Natural killer cell (primary cell): ENCODE results near the gene CSMD2. TPM values are rescaled to one million over a fixed set of nuclear protein-coding genes. Genes with fewer than 3 reads are reported as not detected.

Source experiments
- ATAC-seq, 3 donors: fragments of 150-1000 bp in 2 of 3; fragments of 200-7000 bp in 1 of 3; cut with Tn5 transposase; 1 replicate in 1 of 3; 2 replicates in 2 of 3; pipeline ENCODE4 v1.10.0; 2021; ENCODE audit warnings: mild to moderate bottlenecking in 2 of 3, moderate library complexity in 2 of 3
- DNase-seq, 2 donors: peaks; one replicate each; pipeline versions ENCODE4 v3.0.0 to v3.0.0-alpha.2; 2013 to 2021; ENCODE audit warnings: mixed read lengths in 1 of 2
- H3K27ac ChIP-seq: one replicate; pipeline ENCODE4 v1.5.1; 2013; ENCODE audit warnings: mild to moderate bottlenecking, low read length
- H3K27me3 ChIP-seq: one replicate; pipeline ENCODE4 v1.6.1; 2013; ENCODE audit warnings: low read length; ENCODE audit not compliant: control insufficient read depth, insufficient read depth
- H3K36me3 ChIP-seq: one replicate; pipeline ENCODE4 v1.6.1; 2013; ENCODE audit warnings: low read length; ENCODE audit not compliant: control insufficient read depth, insufficient read depth
- H3K4me1 ChIP-seq: one replicate; pipeline ENCODE4 v1.6.1; 2013; ENCODE audit warnings: low read length; ENCODE audit not compliant: control insufficient read depth, insufficient read depth
- H3K4me3 ChIP-seq: one replicate; pipeline ENCODE4 v1.5.1; 2013; ENCODE audit warnings: low read length
- H3K9me3 ChIP-seq: one replicate; pipeline ENCODE4 v1.6.1; 2013; ENCODE audit warnings: low read length; ENCODE audit not compliant: control insufficient read depth, insufficient read depth
- H3K27ac Mint-ChIP-seq, 2 donors: one replicate each; pipeline ENCODE4 v1.8.0; 2022; ENCODE audit warnings: mild to moderate bottlenecking in 2 of 2, mixed read lengths in 2 of 2, moderate library complexity in 1 of 2
- H3K27me3 Mint-ChIP-seq, 2 donors: one replicate each; pipeline ENCODE4 v1.8.0; 2022; ENCODE audit warnings: low read depth in 2 of 2, mixed read lengths in 2 of 2
- H3K36me3 Mint-ChIP-seq: one replicate; pipeline ENCODE4 v1.8.0; 2022; ENCODE audit warnings: mixed read lengths
- H3K4me1 Mint-ChIP-seq, 2 donors: one replicate each; pipeline ENCODE4 v1.8.0; 2022; ENCODE audit warnings: mixed read lengths in 2 of 2
- H3K4me3 Mint-ChIP-seq: one replicate; pipeline ENCODE4 v1.8.0; 2022; ENCODE audit warnings: mild to moderate bottlenecking, moderate library complexity, mixed read lengths
- H3K9me3 Mint-ChIP-seq, 2 donors: one replicate each; pipeline ENCODE4 v1.8.0; 2022; ENCODE audit warnings: mixed read lengths in 2 of 2
- CTCF ChIP-seq: fragments of 200-600 bp; IDR thresholded peaks from one replicate; pipeline ENCODE4 v1.8.0; 2022; ENCODE audit warnings: antibody characterized with exemption
- WGBS: methylation state at CpG from one replicate; pipeline ENCODE4 v1.1.7; 2013; ENCODE audit warnings: missing lambda C conversion rate; ENCODE audit not compliant: insufficient coverage; 5-methylcytosine and 5-hydroxymethylcytosine counted together
- intact Hi-C: fragments of 100-400 bp; cut with micrococcal nuclease; formaldehyde crosslinking; loops from one replicate; pipeline ENCODE4 v1.14.2; 2022
- total RNA-seq, 4 donors: library from RNA; stranded (reverse); fragments of 120-200 nt in 1 of 4; gene quantifications; one replicate each; pipeline versions ENCODE4 v1.2.3 to v1.2.4, GENCODE V29; 2013 to 2022

CSMD2 gene
- total RNA-seq, 3 donors from 2014 or later (not counting 1 experiment from before 2014, with no cell fraction given), result not detected

GRCh38 chr1:33606272-33606671 is 558.8 kb downstream of the CSMD2 start:
- Histone ChIP-seq H3K36me3 (no peaks in the 10 kb centered on the region), H3K4me1 (no peaks in the 10 kb centered on the region), H3K9me3 (no peaks in the 10 kb centered on the region), H3K27me3 (no peaks in the 10 kb centered on the region), H3K4me3 (no peak overlapping the region), H3K27ac (no peak overlapping the region)
- ATAC-seq (no peak), DNase-seq (no peak)
- no peak for TF ChIP-seq CTCF
- Mint-ChIP-seq H3K27me3 (peaks cover 0 to 10% of the 10 kb centered on the region in 2 donors), H3K9me3 (no peaks in the 10 kb centered on the region), H3K36me3 (no peaks in the 10 kb centered on the region), H3K4me3 (no peak overlapping the region), H3K27ac (no peak overlapping the region), H3K4me1 (no peaks in the 10 kb centered on the region)
- intact Hi-C loops, result no loop called here
- 80% methylated on average over 9 of the region's 9 CpGs for WGBS

GRCh38 chr1:33602271-33602670 is 562.8 kb downstream of the CSMD2 start:
- no peaks in the 10 kb centered on the region for H3K27me3 ChIP-seq
- H3K36me3 ChIP-seq, result no peaks in the 10 kb centered on the region
- intact Hi-C loops, result no loop called here
- 87% methylated on average over 9 of the region's 9 CpGs for WGBS
- peaks cover 0 to 32% of the 10 kb centered on the region in 2 donors for H3K27me3 Mint-ChIP-seq
- ATAC-seq, result no peak
- H3K9me3 Mint-ChIP-seq, result no peaks in the 10 kb centered on the region
- no peaks in the 10 kb centered on the region for H3K9me3 ChIP-seq
- no peak overlapping the region for H3K4me3 ChIP-seq
- H3K4me1 ChIP-seq, result no peaks in the 10 kb centered on the region
- H3K36me3 Mint-ChIP-seq, result no peaks in the 10 kb centered on the region
- TF ChIP-seq CTCF, result no peak
- no peak for DNase-seq
- no peaks in the 10 kb centered on the region for H3K4me1 Mint-ChIP-seq
- H3K27ac Mint-ChIP-seq, result no peak overlapping the region
- no peak overlapping the region for H3K27ac ChIP-seq
- no peak overlapping the region for H3K4me3 Mint-ChIP-seq

GRCh38 chr1:33601751-33602150 is 563.3 kb downstream of the CSMD2 start:
- H3K27me3 ChIP-seq, result no peaks in the 10 kb centered on the region
- no peak overlapping the region for H3K4me3 ChIP-seq
- Mint-ChIP-seq H3K4me3 (no peak overlapping the region), H3K9me3 (no peaks in the 10 kb centered on the region), H3K4me1 (no peaks in the 10 kb centered on the region), H3K36me3 (no peaks in the 10 kb centered on the region), H3K27me3 (peaks cover 0 to 37% of the 10 kb centered on the region in 2 donors), H3K27ac (no peak overlapping the region)
- TF ChIP-seq CTCF, result no peak
- no peak for DNase-seq
- WGBS, result 90% methylated on average over 2 of the region's 2 CpGs
- no peaks in the 10 kb centered on the region for H3K4me1 ChIP-seq
- intact Hi-C loops, result no loop called here
- no peak overlapping the region for H3K27ac ChIP-seq
- ATAC-seq, result no peak
- no peaks in the 10 kb centered on the region for H3K9me3 ChIP-seq
- no peaks in the 10 kb centered on the region for H3K36me3 ChIP-seq

GRCh38 chr1:33599516-33600115 is 565.4 kb downstream of the CSMD2 start:
- peaks cover 11 to 58% of the 10 kb centered on the region in 2 donors for H3K27me3 Mint-ChIP-seq
- H3K36me3 Mint-ChIP-seq, result no peaks in the 10 kb centered on the region
- H3K36me3 ChIP-seq, result no peaks in the 10 kb centered on the region
- H3K4me1 Mint-ChIP-seq, result no peaks in the 10 kb centered on the region
- no peaks in the 10 kb centered on the region for H3K9me3 ChIP-seq
- H3K27ac Mint-ChIP-seq, result no peak overlapping the region
- H3K27ac ChIP-seq, result no peak overlapping the region
- ATAC-seq (no peak), DNase-seq (no peak)
- no peaks in the 10 kb centered on the region for H3K27me3 ChIP-seq
- H3K4me3 Mint-ChIP-seq, result no peak overlapping the region
- intact Hi-C loops, result no loop called here
- no peaks in the 10 kb centered on the region for H3K4me1 ChIP-seq
- H3K9me3 Mint-ChIP-seq, result no peaks in the 10 kb centered on the region
- H3K4me3 ChIP-seq, result no peak overlapping the region
- no peak for TF ChIP-seq CTCF
- 77% methylated on average over 7 of the region's 7 CpGs for WGBS
